ENCODE measurements around the gene COPA.
"Not testable (repeated sequence)": the region's sequence is repeated elsewhere in the genome, so short reads cannot be mapped to it uniquely, and the experiment has no call there.

The COPA gene

DNA sequence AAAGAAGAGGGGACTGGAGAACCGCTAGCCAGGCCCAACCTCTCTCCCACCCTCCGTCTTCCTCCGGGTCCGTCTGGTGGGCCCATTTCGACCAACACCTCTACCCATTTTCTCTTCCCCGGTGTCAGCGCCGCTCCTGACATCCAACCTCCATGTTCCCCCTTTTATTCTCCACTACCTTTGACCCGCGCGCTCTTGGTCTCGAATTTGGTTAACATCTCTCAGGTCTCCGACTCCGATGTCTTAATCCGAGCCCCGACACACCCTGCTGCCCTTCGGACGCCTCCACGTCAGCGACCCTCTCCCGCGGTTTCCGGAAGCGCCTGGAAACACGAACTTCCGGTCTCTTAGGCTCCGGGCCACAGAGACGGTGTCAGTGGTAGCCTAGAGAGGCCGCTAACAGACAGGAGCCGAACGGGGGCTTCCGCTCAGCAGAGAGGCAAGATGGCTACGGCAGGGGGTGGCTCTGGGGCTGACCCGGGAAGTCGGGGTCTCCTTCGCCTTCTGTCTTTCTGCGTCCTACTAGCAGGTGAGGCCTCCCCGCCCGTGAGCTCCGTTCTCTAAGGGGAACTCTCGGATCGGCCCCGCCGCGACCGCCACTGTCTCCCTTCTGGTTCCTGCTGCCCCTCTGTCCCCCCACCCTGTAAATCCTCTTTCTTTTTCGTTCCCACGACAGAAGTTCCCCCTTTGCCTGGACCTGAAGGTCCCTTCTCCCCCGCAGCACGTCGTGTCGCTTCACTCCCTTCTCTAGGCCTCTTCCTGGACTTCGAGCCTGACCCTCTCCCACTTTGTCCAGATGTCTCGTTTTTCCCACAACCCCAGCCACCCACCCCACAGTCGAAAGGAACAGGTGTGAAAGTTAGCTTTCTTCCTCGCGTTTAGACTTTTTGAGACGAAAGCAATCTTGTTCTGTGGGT is at the start of gene COPA, which contains the start of gene NCSTN:
Gene COPA (minus strand): TSS at position 298 of the 917 bp plus-strand sequence. CDS start 80 bp downstream, at position 218.
Gene NCSTN (plus strand): TSS at position 431 of the 917 bp plus-strand sequence. CDS start 14 bp downstream, at position 445.
- peak; percentile 96 for DNase-seq

- DNase-seq, result not testable (repeated sequence)
Measured at GRCh38 chr1:160388406-160388805, 45.4 kb upstream of the COPA start.

DNA sequence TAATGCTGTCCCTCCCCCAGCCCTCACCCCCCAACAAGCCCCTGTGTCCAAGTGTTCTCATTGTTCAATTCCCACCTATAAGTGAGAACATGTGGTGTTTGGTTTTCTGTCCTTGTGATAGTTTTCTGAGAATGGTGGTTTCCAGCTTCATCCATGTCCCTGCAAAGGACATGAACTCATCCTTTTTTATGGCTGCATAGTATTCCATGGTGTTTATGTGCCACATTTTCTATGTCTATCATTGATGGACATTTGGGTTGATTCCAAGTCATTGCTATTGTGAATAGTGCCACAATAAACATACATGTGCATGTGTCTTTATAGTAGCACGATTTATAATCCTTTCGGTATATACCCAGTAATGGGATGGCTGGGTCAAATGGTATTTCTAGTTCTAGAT is 41.8 kb upstream of the COPA start:
- DNase-seq, result not testable (repeated sequence)

GRCh38 chr1:160377585-160378206 is 34.6 kb upstream of the COPA start:
- DNase-seq, result no peak

DNA sequence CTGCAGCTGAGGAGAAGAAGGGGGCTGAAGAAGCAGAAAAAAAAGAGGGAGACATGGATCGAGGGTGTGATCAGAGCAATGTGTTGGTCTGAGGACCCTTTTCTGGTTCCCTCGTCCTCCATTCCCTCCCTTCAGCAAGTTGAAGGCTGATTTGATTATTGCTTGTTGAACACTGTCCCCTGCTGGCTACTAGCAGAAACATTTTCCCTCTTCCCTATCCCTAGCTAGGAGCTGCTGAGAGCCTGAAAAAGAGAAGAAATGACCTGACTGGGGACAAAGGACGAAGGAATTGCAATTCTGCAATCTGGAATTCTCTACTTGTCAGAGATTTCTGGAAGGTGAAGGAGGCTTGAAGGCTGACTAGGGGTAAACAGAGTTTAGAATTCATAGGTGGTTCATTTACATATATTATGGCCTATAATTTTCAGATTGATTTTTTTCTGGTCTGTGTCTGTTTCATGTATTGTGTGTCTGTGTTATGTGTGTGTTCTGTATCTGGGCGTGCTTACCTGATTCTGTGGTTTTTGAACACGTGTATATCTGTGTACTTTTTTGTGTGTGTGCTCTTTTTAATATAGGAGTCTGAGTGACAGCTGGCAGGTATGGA is 33.6 kb upstream of the COPA start:
- DNase-seq, result no peak

- no peak for DNase-seq
Measured at GRCh38 chr1:160375788-160376524, 32.9 kb upstream of the COPA start.

GRCh38 chr1:160374306-160375110 is 31.5 kb upstream of the COPA start:
- no peak for DNase-seq

GRCh38 chr1:160373696-160374095 is 30.6 kb upstream of the COPA start:
- DNase-seq, result no peak

DNA sequence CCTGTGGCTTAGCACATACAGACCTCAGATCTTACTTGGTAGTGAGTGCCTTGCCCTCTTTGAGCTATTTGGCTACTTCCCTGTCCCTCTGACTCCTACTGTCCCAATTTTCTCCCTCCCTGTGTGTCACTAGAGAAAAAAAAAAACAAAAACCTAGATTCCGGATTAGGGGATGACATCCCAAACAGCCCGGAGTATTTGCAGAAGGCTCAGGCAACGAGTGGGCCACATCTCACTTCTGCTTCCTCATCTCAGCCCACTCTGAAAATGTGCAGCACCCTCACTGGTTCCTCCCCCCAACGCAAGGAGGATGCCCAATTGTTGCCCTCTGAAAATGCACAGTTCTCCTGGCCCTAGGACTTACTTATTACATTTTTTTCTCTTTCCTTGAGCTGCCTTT is 28.7 kb upstream of the COPA start:
- DNase-seq, result no peak

DNA sequence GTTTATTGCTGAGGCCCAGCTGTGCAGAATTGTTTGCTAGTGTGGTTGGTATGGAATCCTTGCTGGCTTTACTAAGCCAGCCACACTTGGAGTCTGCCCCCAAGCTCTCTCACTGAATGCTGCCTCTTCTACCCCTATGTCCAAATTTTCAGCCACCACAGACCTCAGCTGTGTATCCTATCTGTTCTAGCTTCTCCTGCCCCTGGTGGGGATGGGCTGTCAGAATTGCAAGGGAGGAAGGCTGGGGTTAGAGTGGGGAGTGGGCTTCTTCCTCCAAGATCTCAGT is 28.2 kb upstream of the COPA start:
- no peak for DNase-seq

GRCh38 chr1:160370561-160371345 is 27.7 kb upstream of the COPA start:
- no peak for DNase-seq

GRCh38 chr1:160369087-160369486 is 26.0 kb upstream of the COPA start:
- DNase-seq, result no peak

DNA sequence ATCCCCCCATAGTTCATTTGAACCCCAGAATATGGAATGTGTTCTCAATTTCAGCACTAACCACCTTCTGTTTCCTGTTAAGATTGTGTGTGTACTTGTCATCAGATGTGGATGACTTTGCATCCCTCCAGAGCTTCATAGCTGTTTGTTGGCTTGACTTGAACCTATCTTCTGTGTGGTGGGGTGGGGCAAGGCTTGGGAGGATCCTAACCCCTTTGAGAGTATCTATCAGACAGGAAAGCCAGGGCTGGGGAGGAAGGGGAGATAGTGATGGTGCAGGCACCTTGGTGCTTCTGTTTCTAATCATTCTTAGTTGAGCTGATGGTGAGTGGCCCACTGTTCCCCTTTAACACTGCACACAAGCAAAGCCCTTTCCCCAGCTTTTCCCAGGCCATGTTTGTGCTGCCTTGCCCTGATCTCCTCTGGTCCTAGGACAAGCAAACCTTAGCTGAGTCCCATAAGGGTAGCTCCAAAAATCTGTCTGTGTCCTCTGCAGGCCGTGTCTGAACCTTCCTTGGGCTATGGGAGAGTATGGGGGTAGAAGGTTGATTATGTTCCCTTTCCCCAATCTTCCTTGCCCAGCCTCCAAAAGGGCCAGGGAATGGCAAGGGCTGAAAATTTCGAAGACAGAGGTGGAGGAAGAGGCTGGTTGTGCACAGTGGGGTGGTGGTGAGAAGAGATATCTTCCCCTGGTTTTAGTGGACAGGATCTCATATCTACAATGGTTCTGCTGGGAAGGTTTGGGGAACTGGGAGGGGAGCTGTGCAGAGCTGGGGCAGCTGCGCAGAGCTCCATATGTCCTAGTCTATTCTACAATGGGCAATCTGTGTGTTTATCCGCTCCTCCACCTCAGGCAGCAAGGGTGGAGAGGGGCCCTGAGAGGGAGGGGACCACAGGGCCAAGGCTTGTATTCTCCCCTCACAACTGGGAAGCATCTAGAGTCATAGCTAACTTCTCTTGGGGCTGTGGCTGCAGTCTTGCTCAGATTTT is 25.2 kb upstream of the COPA start:
- no peak for DNase-seq

GRCh38 chr1:160367516-160367900 is 24.5 kb upstream of the COPA start:
- DNase-seq, result no peak

DNA sequence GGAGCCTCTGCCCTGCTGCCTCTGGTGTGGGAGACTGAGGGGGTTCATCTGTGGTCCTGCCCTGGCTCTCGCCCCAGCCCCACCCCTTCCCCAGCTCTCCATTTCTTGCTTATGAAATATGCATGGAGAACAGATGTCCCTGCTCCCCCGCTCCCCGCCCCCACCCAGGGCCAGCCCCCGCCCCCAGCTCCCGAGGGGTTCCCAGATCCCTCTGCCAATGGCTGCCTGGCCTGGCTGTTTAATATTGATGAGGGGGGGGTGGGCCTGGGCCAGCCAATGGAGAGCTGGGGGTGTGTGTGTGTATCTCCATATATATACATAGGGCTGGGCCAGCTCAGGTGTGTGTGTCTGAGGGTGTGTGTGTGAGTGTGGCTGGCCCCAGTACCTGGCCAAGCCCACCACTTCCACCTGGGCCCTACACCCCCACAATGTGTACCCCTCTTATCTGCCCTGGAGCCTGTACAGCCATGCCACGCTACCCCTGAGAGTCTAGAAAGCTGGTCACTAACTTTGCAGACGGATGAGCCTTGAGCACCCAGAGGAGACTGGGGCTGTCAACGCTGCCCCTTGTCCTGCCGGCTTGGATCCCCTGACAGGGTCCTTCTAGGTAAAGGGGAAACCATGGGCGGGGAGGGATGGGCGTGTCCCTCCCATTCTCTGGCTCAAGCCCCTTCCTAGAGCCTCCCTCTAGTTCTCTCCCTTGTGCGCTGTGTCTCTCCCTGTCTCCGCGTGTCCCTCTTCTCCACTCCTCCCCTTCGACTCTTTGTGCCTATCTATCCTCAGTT is 23.9 kb upstream of the COPA start, which contains the start of gene NHLH1:
Gene NHLH1 (plus strand): TSS at position 341 of the 785 bp plus-strand sequence. CDS start 3,661 bp downstream, outside the sequence.
- no peak for DNase-seq

GRCh38 chr1:160365325-160365724 is 22.3 kb upstream of the COPA start:
- no peak for DNase-seq

DNA sequence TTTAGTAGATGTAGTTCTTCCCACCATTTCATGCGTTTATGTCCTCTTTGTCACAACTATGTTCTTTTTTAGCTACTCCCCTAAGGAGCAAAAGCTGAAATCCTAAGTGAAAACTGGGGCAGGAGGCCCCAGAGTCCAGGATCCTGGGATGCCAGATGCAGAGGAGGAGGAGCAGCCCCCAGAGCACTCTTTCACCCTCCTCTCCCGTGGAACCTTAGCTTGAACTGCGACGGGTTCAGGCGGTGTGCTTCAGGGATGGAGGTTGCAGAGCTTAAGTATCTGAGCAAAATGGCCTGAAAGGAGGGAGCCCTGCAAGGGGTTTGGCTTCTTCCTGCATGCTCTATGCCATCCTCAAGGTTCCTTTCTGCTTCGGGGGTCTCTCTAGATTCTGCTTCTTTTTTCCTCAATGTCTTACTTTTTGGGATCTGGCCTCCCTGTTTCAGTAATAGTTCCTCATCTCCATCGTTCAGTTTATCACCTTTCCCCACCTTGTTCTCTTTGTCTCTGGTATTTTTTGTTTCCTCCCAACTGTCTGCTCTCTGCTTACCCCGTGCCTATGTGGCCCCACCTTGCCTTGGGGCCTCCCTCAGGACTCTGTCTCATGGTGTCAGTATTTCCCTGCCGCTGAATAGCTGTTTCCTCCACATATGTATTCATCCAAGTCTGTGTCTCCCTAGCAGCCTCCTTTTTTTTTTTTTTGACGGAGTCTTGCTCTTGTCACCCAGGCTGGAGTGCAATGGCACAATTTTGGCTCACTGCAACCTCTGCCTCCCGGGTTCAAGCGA is 21.1 kb upstream of the COPA start:
- no peak for DNase-seq

- DNase-seq, result no peak
Measured at GRCh38 chr1:160363010-160363409, 20.0 kb upstream of the COPA start.

Measured in activated effector memory CD4-positive, alpha-beta T cell treated with anti-CD3 and anti-CD28 coated beads, Interleukin-2, amount 50 U/mL, for 16 hours (primary cell).